ENCODE measurements around the gene MYOC. TPM values are rescaled to one million over a fixed set of nuclear protein-coding genes. Genes with fewer than 3 reads are reported as not detected.

Gene MYOC
- total RNA-seq, 1 experiment from 2014 or later, result not detected

- ATAC-seq (no peak), DNase-seq (ENCODE audit: low read depth, low spot score) (no peak)
- ChIA-PET POLR2A (no interaction called here), CTCF (no interaction called here), RAD21 (ENCODE audit: low non-redundant PET in 1 of 2, low total read pairs in 2 of 2, uncharacterized antibody in 2 of 2, unreplicated experiment in 2 of 2) (no interaction called here)
- Histone ChIP-seq H3K36me3 (ENCODE audit: control insufficient read depth in 1 of 2, insufficient read depth in 2 of 2, low read length in 2 of 2) (no peaks in the 10 kb centered on the region), H2AFZ (ENCODE audit: low read depth, low read length, poor library complexity, severe bottlenecking) (no peak overlapping the region), H3K4me1 (ENCODE audit: control insufficient read depth in 1 of 2, insufficient read depth in 2 of 2, low read length in 2 of 2) (no peaks in the 10 kb centered on the region), H4K20me1 (ENCODE audit: insufficient read depth) (no peaks in the 10 kb centered on the region), H3K27ac (ENCODE audit: low read depth, low read length) (no peak overlapping the region), H3K27me3 (ENCODE audit: insufficient read depth, low read length) (no peaks in the 10 kb centered on the region), H3K4me2 (ENCODE audit: low read length) (no peak overlapping the region), H3K9ac (ENCODE audit: low read length) (no peak overlapping the region), H3K9me3 (ENCODE audit: control insufficient read depth in 1 of 2, insufficient read depth in 1 of 2, low read depth in 1 of 2, low read length in 2 of 2) (no peaks in the 10 kb centered on the region), H3K9me2 (ENCODE audit: insufficient read depth) (no peaks in the 10 kb centered on the region), H3K4me3 (replicated peaks in 1 of 2; ENCODE audit: low read depth in 1 of 2, low read length in 2 of 2) (no peak overlapping the region), H3K79me2 (ENCODE audit: insufficient read depth, low read length) (no peaks in the 10 kb centered on the region)
- TF ChIP-seq TCF7L2 (IDR thresholded peaks at IDR 0.05; ENCODE audit: borderline replicate concordance, extremely low read depth, insufficient read depth, insufficient read length), result no peak
- TF ChIP-seq ZBTB33 (IDR thresholded peaks at IDR 0.05; ENCODE audit: extremely low read depth, insufficient replicate concordance, low read length), result no peak
- no peak for TF ChIP-seq ZFX (IDR thresholded peaks at IDR 0.05)
- no peak for TF ChIP-seq CEBPB (IDR thresholded peaks at IDR 0.05; ENCODE audit: low read depth)
- TF ChIP-seq ELF1 (IDR thresholded peaks at IDR 0.05; ENCODE audit: borderline replicate concordance, low read depth), result no peak
- no peak for TF ChIP-seq CTCF (IDR thresholded peaks at IDR 0.05 in 2 of 3, conservative IDR thresholded peaks at IDR 0.05 in 1 of 3; ENCODE audit: borderline replicate concordance in 1 of 3, insufficient read depth in 1 of 3, low read depth in 2 of 3, low read length in 2 of 3)
- no peak for TF ChIP-seq JUND (IDR thresholded peaks at IDR 0.05)
- TF ChIP-seq EZH2 (IDR thresholded peaks at IDR 0.05), result no peak
- TF ChIP-seq REST (IDR thresholded peaks at IDR 0.05; ENCODE audit: low read depth), result no peak
- no peak for TF ChIP-seq POLR2AphosphoS5 (IDR thresholded peaks at IDR 0.05; ENCODE audit: low read depth, low read length)
- no peak for TF ChIP-seq EZH2phosphoT487 (IDR thresholded peaks at IDR 0.05; ENCODE audit: borderline replicate concordance)
- TF ChIP-seq POLR2A (IDR thresholded peaks at IDR 0.05; ENCODE audit: borderline replicate concordance, extremely low read depth, insufficient read depth, insufficient read length), result no peak
- TF ChIP-seq RAD21 (IDR thresholded peaks at IDR 0.05; ENCODE audit: low read depth), result no peak
- no peak for TF ChIP-seq MAX (IDR thresholded peaks at IDR 0.05)
- TF ChIP-seq SRF (IDR thresholded peaks at IDR 0.05; ENCODE audit: low read depth), result no peak
- TF ChIP-seq SIN3A (IDR thresholded peaks at IDR 0.05; ENCODE audit: low read depth), result no peak
- no peak for TF ChIP-seq ATF3 (IDR thresholded peaks at IDR 0.05)
- intact Hi-C loops (cut with micrococcal nuclease), result no loop called here
- BruUV-seq (replicated peaks), result no TSS peak
These were observed 25.5 kb downstream of the MYOC start for GRCh38 chr1:171627020-171627419.
